Stimulated activated CD8-positive, alpha-beta memory T cell treated with anti-CD3 and anti-CD28 coated beads, Interleukin-7, amount 100 ng/mL, for 4 hours (primary cell): ENCODE data around the gene IFRD2.
"Not testable (repeated sequence)": the region's sequence is repeated elsewhere in the genome, so short reads cannot be mapped to it uniquely, and the experiment has no call there.

Experiments used
- DNase-seq, 2 donors: peaks; one replicate each; pipeline ENCODE4 v3.0.0-alpha.2; 2020; ENCODE audit warnings: low read depth in 2 of 2

The IFRD2 gene

DNA sequence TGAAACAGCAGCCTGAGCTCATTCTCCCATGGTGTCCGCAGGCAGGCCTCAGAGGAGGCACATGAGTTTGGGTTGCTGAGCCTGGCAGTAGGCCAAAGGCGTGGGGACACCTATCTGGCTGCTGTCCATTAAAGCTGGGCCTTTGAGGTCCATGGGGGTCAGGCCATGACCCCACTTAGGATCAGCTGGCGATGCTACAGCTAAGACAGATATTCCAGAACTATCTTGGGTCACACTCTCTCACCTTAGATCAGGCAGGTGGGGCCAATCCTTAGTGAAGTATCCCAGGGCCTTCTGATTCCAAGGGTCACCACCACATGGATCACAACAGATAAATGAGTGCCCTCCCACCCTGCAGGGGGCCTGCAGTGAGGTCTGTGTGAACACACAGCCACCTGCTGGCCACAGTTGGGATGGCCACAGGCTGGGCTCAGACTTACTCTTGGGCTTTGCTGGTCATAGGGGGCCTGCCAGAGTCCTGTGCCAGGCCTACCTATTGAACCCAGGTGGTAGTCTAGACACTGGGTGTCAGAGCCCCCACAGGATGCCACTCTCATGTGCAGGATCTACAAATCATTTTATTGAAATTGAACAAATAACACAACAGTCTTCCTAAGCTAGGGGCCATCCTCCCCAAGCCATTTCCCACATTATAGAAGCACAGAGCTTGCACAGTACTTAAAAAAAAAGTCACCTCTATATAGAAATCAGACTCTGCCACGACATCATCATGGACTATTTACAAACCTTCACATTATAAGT lies 32.3 kb upstream of the IFRD2 start:
- DNase-seq, result no peak

GRCh38 chr3:50323614-50324199 lies 31.5 kb upstream of the IFRD2 start:
- no peak for DNase-seq

- DNase-seq, result no peak
These were observed 30.9 kb upstream of the IFRD2 start for GRCh38 chr3:50323092-50323600.

DNA sequence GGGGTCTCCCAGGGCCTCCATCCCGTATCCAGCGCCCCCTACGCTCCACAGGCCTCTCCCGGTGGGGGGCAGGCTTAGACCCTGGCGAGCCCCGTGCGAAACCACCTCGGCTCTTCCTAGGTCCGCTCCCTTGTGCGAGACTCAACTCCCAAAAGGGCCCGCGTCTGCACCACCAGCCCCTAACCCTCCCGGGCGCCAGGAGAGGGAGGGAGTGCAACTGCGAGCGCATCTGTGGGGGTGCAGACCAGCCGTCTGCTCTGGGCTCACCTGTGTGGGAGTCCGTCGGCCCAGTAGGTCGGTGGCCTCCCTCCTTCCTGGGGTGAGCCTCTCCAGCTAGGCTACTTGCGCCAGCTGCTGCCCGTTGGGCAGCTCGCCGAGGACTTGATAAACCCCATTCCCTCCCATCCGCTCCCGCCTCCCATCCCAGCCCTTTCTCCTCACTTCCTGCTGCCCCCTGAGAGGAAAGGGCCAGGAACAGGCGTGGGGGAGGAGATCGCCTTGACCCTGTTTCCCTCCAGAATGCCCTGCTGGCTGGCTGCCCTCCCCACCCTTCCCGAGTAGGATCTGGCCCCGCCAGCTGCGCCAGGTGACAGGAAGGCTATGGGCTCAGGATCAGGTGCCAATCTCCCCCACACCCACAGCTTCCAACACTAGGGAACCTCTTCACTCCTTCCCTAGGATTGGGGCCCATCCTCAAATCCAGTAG lies 30.3 kb upstream of the IFRD2 start, which contains the start of gene HYAL2:
HYAL2 (minus strand) TSS at position 360 of the 706 bp plus-strand sequence. CDS start 2,256 bp downstream, outside the sequence.
- DNase-seq, result no peak

- DNase-seq, result no peak
These were observed 29.8 kb upstream of the IFRD2 start for GRCh38 chr3:50322115-50322385.

- peak; percentile 66 to 77 for DNase-seq
These were observed 29.3 kb upstream of the IFRD2 start for GRCh38 chr3:50321336-50322114.

GRCh38 chr3:50320853-50321335 lies 28.7 kb upstream of the IFRD2 start:
- peak in 1 of 2 donors; percentile 67 for DNase-seq

- no peak for DNase-seq
These were observed 27.8 kb upstream of the IFRD2 start for GRCh38 chr3:50319894-50320625.

- no peak for DNase-seq
These were observed 27.1 kb upstream of the IFRD2 start for GRCh38 chr3:50319181-50319893.

DNA sequence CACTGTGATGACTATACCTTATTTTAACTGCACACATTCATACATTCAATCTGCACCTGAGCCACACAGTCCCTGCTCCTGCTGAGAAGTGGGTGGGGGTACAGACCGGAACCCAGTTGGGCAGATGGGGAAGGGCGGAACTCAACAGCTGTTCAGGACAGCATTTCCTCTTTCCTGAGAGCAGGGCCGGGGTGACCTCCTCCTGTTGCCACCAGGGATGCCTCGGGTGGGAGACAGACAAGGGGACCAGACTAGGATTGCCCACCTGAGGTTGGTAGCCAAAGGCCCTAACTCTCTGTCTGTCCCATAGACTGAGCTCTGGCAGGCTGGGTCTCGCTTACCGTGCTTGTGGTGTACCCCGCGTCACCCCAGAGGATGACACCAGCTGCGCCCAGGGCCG lies 26.4 kb upstream of the IFRD2 start:
- no peak for DNase-seq

GRCh38 chr3:50318163-50318562 lies 25.9 kb upstream of the IFRD2 start:
- no peak for DNase-seq

DNA sequence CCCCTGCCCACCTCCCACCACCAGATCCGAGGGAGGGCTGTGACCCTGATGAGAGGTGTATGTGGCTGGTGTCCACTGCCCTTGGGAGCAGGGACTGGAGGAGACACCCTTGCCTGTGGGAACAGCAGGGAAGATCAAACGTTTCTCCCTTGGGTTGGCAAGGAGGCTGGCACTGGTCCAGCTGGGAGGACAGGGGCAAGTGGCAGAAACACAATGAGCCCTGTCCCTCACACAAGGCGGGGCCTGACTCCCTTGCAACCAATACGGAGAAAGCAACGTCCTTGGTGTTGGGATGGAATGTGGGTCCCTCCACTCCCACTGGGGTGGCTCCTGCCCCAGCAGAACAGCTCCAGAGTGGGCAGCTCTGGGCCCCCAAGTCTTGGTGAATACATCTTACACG lies 25.1 kb upstream of the IFRD2 start:
- no peak for DNase-seq

DNA sequence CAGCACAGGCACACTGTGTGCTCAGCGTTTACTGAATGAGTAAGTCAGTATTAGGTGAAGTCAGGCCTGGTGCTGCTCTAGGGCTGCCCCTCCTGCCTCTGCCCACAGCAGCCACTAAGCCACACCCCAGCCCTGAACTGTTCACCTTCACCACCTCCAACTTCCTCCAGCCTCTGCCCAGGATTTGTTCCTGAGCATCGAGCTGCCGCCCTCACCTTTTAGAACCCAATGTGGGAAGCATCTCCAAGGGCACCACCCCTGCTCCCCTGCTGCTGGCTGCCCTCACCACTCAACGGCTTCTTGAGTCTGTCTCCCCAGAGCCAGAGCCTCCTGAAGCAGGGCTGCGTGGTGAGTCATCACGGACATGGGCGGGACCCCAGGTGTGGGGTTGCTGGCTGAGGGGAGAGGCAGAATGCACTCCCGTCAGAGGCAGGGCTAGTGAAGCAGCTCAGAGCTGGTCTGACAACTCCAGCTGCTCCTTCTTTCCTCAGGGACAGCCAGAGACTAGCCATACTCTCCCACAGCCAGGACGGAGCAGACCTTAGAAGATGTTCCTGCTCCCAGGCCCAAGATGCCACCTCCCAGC lies 24.5 kb upstream of the IFRD2 start:
- peak; percentile 66 to 72 for DNase-seq

- no peak for DNase-seq
These were observed 22.6 kb upstream of the IFRD2 start for GRCh38 chr3:50314816-50315215.

DNA sequence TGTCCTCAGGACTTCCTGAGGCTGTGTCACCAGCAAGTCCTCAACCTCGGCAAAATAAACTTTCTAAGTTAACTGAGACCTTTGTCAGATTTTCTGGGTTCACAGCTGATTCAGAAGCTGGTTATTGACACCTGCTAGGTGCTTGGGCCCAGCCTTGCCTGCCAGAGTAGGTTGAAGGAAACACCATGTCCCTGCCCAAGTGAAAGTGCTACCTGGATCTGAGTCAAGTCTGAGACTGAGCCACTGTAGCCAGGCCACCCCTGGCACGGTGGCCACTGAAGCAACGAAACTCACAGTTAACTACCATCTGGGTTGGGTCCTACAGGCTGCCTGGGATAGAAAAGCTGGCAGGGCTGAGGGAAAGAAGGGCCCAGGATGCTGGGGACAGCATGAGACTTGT lies 22.1 kb upstream of the IFRD2 start:
- DNase-seq, result no peak

- DNase-seq, result not testable (repeated sequence)
These were observed 19.8 kb upstream of the IFRD2 start for GRCh38 chr3:50312041-50312440.

GRCh38 chr3:50304601-50305000 lies 12.4 kb upstream of the IFRD2 start:
- DNase-seq, result no peak

DNA sequence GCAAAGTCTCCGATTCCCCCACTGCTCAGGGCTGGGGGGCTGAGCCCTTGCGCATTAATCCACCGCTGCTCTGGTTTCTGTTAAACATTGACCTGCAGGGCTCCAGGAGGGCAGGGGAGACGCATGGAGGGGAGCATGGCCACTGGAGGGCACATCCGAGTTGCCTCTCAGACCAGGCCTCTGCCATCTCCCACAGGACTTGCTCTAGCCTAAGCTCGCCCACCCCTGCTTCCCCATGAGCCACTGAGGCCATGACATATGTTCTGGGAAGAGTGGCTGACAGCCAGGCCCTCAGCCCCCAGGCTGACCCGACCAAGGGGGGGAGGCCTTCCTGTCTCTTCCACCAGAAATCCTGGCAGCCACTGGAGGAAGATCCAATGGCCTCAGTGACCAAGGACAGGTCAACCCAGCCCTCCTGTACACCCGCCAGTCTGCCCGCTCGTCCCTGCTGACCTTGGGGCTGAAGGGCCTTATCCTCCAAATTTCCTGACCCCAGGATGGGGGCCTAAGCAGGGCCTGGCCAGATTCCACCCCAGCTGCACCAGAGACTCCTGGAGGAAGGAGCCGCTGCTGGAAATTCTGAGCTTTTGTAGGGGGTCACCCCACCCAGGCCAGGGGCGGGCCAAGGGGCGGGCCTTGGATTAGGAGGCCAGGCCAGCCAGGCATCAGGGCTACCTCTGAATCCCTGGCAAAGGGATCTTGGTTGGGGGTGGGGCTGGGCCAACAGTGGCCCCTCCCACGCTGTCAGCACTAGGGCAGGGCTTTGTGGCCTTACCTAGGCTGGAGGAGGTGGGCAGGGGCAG lies 11.0 kb upstream of the IFRD2 start, which contains the start of gene HYAL1:
HYAL1 (minus strand) TSS at position 562 of the 803 bp plus-strand sequence. CDS start 618 bp downstream, outside the sequence.
- no peak for DNase-seq
